ENCODE data around the gene KIAA0513.

Gene KIAA0513

GRCh38 chr16:85075236-85075924 lies 47.8 kb downstream of the KIAA0513 start:
- DNase-seq (ENCODE audit: insufficient read length, low spot score) (no peak), FAIRE-seq (peak; percentile 16)
- TF ChIP-seq TAF1 (IDR thresholded peaks at IDR 0.05; ENCODE audit: low read depth, low read length): no peak
- no peak for TF ChIP-seq POLR2AphosphoS5 (IDR thresholded peaks at IDR 0.05; ENCODE audit: low read depth, low read length)
- TF ChIP-seq PAX5 (IDR thresholded peaks at IDR 0.05; ENCODE audit: insufficient read depth, low read length, severe bottlenecking): no peak
- no peak for TF ChIP-seq POLR2A (IDR thresholded peaks at IDR 0.05; ENCODE audit: low read depth, low read length)
- no peak for TF ChIP-seq POU2F2 (IDR thresholded peaks at IDR 0.05; ENCODE audit: low read depth, low read length)
- no peak for TF ChIP-seq SPI1 (IDR thresholded peaks at IDR 0.05; ENCODE audit: low read depth, low read length)

DNA sequence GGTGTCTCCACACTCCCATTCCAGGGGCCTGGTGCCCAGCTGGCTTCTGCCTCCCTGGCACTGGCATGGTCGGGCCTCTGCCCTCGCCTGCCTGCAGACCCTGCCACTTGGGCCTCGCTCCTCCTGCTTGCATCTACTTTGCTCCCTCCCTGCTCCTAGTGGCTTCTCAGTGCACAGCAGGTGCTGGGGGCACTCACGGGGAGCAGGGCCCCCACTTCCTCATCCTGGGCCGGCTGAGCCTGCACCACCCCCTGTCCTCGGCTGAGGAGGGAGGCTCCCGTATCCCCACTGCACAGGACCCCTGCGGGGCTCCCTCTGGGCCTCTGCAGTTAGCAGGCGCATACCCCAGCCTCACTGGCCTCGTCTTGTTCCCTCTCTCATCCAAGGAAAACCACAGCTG lies 49.4 kb downstream of the KIAA0513 start:
- TF ChIP-seq POLR2AphosphoS5 (IDR thresholded peaks at IDR 0.05; ENCODE audit: low read depth, low read length) (no peak), SPI1 (IDR thresholded peaks at IDR 0.05; ENCODE audit: low read depth, low read length) (peak; percentile 47), TAF1 (IDR thresholded peaks at IDR 0.05; ENCODE audit: low read depth, low read length) (no peak)
- FAIRE-seq: no peak
- no peak for DNase-seq (ENCODE audit: insufficient read length, low spot score)

DNA sequence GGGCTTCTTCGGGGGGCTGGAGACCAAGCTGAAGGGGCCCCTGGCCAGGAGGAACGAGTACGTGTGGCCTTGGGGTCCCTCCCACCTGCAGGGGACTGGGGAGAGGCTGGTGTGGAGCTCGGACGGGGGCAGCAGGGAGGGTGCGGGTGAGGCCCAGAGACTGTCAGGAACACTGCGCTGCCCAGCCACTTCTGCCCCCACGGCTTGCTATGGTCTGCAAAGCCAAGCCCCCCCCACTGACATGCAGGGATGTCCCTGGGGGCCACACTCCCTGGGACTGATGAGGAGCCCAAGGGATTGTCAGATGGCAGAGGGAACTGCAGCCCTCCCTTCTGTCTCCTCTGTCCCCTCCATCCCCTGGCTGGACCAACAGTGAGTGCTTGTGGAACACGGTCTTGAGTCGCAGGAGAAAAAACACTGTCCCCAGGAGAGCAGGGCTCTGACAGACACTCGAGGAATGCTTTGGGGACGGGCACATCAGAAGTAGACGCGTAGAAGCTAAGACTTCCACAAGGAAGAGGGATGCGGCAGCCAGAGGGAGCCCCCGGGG lies 50.1 kb downstream of the KIAA0513 start:
- no peak for TF ChIP-seq POLR2A (IDR thresholded peaks at IDR 0.05; ENCODE audit: low read depth, low read length)
- no peak for TF ChIP-seq TAF1 (IDR thresholded peaks at IDR 0.05; ENCODE audit: low read depth, low read length)
- TF ChIP-seq POLR2AphosphoS5 (IDR thresholded peaks at IDR 0.05; ENCODE audit: low read depth, low read length): no peak
- TF ChIP-seq SPI1 (IDR thresholded peaks at IDR 0.05; ENCODE audit: low read depth, low read length): no peak
- no peak for TF ChIP-seq POU2F2 (IDR thresholded peaks at IDR 0.05; ENCODE audit: low read depth, low read length)
- no peak for TF ChIP-seq PAX5 (IDR thresholded peaks at IDR 0.05; ENCODE audit: insufficient read depth, low read length, severe bottlenecking)
- DNase-seq (ENCODE audit: insufficient read length, low spot score): no peak
- FAIRE-seq: no peak

DNA sequence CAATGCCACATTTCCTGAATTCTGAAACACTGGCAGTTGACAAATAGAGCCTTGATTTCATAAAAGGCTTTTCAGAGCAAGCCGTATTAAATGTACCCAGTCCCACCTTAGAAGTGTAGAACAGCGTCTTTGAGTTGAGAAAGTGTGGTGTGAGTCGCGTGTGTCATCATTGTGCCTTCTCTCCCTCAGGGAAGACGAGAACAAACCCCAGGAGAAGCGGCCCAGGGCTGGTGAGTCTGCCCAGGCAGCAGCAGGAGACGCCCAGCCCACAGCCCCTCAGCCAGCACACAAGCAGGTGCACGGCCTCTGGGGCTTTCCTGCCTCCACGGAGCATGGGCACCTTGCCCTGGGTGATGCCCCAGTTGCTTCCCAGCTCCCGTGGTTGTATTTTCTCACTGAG lies 50.6 kb downstream of the KIAA0513 start:
- DNase-seq (ENCODE audit: insufficient read length, low spot score) (no peak), FAIRE-seq (no peak)
- no peak for TF ChIP-seq POLR2AphosphoS5 (IDR thresholded peaks at IDR 0.05; ENCODE audit: low read depth, low read length)
- TF ChIP-seq POU2F2 (IDR thresholded peaks at IDR 0.05; ENCODE audit: low read depth, low read length): no peak
- TF ChIP-seq PAX5 (IDR thresholded peaks at IDR 0.05; ENCODE audit: insufficient read depth, low read length, severe bottlenecking): no peak
- no peak for TF ChIP-seq TAF1 (IDR thresholded peaks at IDR 0.05; ENCODE audit: low read depth, low read length)
- no peak for TF ChIP-seq SPI1 (IDR thresholded peaks at IDR 0.05; ENCODE audit: low read depth, low read length)
- no peak for TF ChIP-seq POLR2A (IDR thresholded peaks at IDR 0.05; ENCODE audit: low read depth, low read length)

GRCh38 chr16:85078952-85079351 lies 51.4 kb downstream of the KIAA0513 start:
- FAIRE-seq (no peak), DNase-seq (ENCODE audit: insufficient read length, low spot score) (no peak)
- TF ChIP-seq POLR2A (IDR thresholded peaks at IDR 0.05; ENCODE audit: low read depth, low read length): no peak
- no peak for TF ChIP-seq POU2F2 (IDR thresholded peaks at IDR 0.05; ENCODE audit: low read depth, low read length)
- TF ChIP-seq PAX5 (IDR thresholded peaks at IDR 0.05; ENCODE audit: insufficient read depth, low read length, severe bottlenecking): no peak
- TF ChIP-seq POLR2AphosphoS5 (IDR thresholded peaks at IDR 0.05; ENCODE audit: low read depth, low read length): no peak
- no peak for TF ChIP-seq TAF1 (IDR thresholded peaks at IDR 0.05; ENCODE audit: low read depth, low read length)
- no peak for TF ChIP-seq SPI1 (IDR thresholded peaks at IDR 0.05; ENCODE audit: low read depth, low read length)

DNA sequence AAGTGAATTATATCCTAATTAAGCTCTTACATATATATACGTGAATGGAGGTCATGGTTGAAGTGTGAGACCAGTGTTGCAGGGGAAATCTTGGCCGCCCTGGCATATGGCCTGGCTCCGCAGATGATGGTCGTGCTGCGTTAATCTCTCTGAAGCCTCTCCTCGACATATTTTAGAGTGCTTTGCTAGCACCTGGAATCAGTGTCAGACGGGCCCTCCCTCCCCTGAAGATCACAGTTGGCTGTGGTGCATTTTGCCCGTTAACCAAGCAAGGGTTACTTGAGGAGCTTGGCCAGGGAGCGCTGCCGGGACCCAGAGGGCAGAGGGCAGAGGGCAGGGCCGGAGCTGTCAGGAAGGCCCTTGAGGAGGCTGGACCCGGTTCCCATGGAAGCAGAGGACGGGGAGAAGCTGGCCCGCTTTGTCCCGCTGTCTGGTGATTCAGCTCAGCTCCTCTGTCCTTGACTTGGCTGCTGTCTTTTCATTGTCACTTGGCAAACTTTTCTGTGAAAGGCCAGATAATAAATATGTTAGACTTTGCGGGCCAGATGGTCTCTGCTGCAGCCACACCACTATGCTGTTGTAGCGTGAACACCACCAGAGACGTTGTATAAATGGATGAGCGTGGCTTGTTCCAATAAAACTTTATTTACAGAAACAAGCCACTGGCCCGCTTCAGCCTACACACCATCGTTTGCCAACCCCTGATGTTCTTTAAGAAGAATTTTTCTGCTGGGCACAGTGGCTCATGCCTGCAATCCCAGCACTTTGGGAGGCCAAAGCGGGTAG lies 52.4 kb downstream of the KIAA0513 start:
- FAIRE-seq (no peak), DNase-seq (ENCODE audit: insufficient read length, low spot score) (no peak)
- TF ChIP-seq TAF1 (IDR thresholded peaks at IDR 0.05; ENCODE audit: low read depth, low read length): no peak
- no peak for TF ChIP-seq POLR2AphosphoS5 (IDR thresholded peaks at IDR 0.05; ENCODE audit: low read depth, low read length)

GRCh38 chr16:85081038-85081437 lies 53.4 kb downstream of the KIAA0513 start:
- DNase-seq (ENCODE audit: insufficient read length, low spot score): no peak
- TF ChIP-seq POLR2AphosphoS5 (IDR thresholded peaks at IDR 0.05; ENCODE audit: low read depth, low read length): no peak
- no peak for TF ChIP-seq PAX5 (IDR thresholded peaks at IDR 0.05; ENCODE audit: insufficient read depth, low read length, severe bottlenecking)
- no peak for FAIRE-seq

DNA sequence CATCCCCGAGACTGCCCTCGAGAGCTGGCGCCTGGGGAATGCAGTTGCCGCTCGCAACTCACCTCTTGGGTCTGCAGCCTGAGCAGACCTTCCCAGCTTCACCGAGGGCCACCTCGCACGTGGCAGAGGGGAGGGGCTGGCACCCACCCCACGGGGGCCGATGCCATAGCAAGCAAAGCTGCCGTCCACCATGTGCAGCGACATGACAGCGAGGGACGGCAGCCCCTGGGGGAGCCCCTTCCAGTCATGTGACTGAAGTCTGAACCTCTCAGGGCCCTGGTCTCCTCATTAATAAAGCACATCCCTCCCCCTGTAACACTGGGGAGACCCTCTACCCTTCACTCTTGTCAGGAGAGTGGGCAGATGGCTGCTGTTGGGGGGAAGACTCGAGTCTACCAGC lies 54.2 kb downstream of the KIAA0513 start:
- FAIRE-seq (no peak), DNase-seq (ENCODE audit: insufficient read length, low spot score) (no peak)
- no peak for TF ChIP-seq POLR2A (IDR thresholded peaks at IDR 0.05; ENCODE audit: low read depth, low read length)
- TF ChIP-seq TAF1 (IDR thresholded peaks at IDR 0.05; ENCODE audit: low read depth, low read length): no peak
- TF ChIP-seq POU2F2 (IDR thresholded peaks at IDR 0.05; ENCODE audit: low read depth, low read length): no peak
- TF ChIP-seq POLR2AphosphoS5 (IDR thresholded peaks at IDR 0.05; ENCODE audit: low read depth, low read length): no peak
- TF ChIP-seq SPI1 (IDR thresholded peaks at IDR 0.05; ENCODE audit: low read depth, low read length): no peak

- DNase-seq (ENCODE audit: insufficient read length, low spot score) (peak; percentile 62), FAIRE-seq (peak; percentile 85)
Measured at GRCh38 chr16:85082173-85083050, 54.8 kb downstream of the KIAA0513 start.

More at GRCh38 chr16:85082173-85083050, 54.8 kb downstream of the KIAA0513 start:
- TF ChIP-seq POLR2AphosphoS5 (IDR thresholded peaks at IDR 0.05; ENCODE audit: low read depth, low read length) (no peak), POLR2A (IDR thresholded peaks at IDR 0.05; ENCODE audit: low read depth, low read length) (no peak), POU2F2 (IDR thresholded peaks at IDR 0.05; ENCODE audit: low read depth, low read length) (no peak), PAX5 (IDR thresholded peaks at IDR 0.05; ENCODE audit: insufficient read depth, low read length, severe bottlenecking) (no peak), TAF1 (IDR thresholded peaks at IDR 0.05; ENCODE audit: low read depth, low read length) (no peak), SPI1 (IDR thresholded peaks at IDR 0.05; ENCODE audit: low read depth, low read length) (no peak)
